HG03095 (cell line): ENCODE data around the gene TBC1D1.

ENCODE experiments used
- ATAC-seq: cut with Tn5 transposase; IDR thresholded peaks from one replicate; pipeline ENCODE4 v1.9.1; 2021; ENCODE audit warnings: moderate library complexity; ENCODE audit not compliant: unreplicated experiment

TBC1D1 gene

GRCh38 chr4:37884855-37885487 is 5.9 kb upstream of the TBC1D1 start:
- ATAC-seq: no peak

DNA sequence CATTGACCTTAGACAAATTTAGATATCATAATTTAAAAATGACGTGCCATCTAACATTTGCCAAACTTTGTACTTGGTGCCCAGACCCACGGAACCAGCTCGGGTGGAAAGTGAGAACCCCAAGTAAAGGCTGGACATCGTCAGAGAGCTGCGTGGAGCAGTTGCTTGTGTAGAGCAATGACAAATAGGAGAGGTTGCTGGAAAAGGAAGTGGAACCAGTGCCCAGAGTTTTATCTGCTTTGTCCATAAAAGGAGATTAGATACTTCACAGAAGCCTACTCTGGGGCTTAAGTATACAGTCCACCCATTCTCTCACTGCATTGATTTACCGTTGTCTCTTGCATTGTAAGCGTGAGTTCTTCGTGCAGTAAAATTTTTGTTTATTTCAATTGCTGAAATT is 5.4 kb upstream of the TBC1D1 start:
- ATAC-seq: no peak

DNA sequence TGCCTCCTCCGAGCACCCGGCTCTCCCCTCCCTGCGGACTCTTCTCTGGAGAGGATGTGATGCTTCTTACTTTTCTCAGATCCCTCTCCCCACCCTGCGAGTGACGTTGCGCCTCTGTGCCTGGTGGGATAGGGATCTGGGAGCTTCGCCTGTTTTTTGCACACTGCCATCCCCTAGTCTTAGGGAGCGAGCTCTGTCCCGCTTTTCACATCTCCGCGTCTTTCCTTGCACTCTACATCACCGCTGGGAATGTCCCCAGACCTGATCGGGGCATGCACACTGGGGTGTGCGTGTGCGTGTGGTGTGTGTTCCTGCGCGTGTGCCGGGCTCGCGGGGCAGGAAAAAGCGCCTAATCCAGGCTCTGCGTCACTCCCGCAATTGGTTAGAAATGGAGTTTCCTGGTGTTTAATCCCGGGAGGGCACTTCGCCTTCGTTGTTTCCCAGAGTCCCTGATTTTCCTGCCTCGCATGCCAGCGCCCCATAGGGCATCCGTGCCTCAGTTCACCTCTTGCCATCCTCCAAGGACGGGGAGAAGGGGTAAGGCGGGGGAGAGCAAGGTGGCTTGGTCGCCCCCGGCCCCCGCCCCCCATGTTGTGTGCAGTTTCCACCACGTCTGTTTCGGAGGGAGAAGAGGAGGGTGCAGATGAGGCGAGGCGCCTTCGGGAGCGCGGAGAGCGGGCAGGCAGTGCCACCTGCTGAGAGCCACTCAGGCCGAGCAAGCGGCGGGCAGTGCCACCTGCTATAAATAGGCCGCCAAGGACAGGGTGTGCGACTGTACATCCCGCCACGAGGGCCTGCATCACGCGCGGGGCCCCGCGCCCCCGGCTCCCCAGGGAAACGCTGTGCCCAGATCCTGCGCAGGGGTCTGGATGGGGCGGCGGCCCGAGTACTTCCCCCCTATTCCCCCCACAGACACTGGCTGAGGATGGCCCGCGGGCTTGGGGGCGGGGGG is 759 bp upstream of the TBC1D1 start:
- peak; percentile 0 for ATAC-seq

DNA sequence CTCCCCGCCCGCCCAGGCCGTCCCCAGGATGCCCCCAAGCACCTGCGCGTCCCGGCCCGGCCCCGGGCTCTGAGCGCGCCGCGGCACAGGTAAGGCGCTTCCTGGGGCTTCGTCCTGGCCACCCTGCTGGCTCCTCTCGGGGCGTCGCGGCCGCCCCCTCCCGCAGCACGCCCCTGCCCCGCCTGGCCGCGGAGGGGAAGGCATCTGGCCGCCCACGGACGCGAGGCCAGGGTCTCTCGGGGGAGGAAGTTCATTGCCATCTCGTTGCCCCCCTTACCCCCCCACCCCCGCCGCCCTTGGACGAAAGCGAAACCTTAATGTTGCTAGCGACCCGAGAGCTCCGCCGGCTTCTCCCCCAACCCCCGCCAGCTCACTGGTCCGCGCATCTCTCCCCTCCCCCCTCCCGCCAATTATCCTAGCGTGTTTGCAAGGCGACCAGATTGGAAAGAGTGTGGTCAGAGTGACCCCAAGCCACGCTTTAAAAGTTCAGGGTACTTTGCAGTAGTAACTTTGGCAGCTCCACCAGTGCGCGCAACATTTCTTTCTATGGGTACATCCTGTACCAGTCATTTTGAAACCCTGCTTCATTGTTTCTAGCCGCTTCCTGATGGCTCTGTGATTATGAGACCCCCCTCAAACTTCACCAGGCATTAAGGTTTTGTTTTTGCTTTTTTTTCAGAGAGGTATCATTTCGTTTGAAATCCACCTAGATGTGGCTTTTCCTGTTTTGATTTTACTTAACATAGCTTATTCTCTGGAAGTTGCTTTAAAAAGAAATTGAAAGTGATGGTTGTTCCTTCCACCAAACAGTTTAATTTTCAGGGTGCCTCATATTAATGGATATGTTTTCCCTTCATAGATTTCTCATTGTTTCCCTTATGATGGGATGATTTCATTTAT is 626 bp downstream of the TBC1D1 start:
- ATAC-seq: peak; percentile 51

- ATAC-seq: peak; percentile 38
These were observed 1.8 kb downstream of the TBC1D1 start for GRCh38 chr4:37892641-37893040.

DNA sequence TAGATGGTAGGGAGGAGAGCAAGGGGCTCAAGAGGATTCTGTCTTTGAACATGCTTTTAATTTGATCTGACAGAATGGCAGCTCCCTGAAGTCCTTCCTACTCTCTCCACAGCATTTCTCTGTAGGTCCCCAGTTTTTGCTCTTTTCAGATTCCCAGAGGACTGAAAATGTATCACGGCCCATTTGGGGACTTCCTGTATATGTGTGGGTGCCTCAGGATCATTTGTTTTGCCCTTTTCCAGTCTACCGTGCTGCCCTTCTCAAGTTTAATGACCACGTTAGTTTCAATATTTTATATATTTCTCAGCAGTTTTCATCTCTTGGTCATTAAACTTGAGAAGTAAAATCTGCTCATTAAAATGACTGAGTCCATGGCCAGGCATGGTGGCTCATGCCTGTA is 2.3 kb downstream of the TBC1D1 start:
- no peak for ATAC-seq

- no peak for ATAC-seq
These were observed 4.4 kb downstream of the TBC1D1 start for GRCh38 chr4:37895271-37895670.

- no peak for ATAC-seq
These were observed 5.4 kb downstream of the TBC1D1 start for GRCh38 chr4:37896206-37896860.

GRCh38 chr4:37902212-37902611 is 11.3 kb downstream of the TBC1D1 start:
- ATAC-seq: no peak

DNA sequence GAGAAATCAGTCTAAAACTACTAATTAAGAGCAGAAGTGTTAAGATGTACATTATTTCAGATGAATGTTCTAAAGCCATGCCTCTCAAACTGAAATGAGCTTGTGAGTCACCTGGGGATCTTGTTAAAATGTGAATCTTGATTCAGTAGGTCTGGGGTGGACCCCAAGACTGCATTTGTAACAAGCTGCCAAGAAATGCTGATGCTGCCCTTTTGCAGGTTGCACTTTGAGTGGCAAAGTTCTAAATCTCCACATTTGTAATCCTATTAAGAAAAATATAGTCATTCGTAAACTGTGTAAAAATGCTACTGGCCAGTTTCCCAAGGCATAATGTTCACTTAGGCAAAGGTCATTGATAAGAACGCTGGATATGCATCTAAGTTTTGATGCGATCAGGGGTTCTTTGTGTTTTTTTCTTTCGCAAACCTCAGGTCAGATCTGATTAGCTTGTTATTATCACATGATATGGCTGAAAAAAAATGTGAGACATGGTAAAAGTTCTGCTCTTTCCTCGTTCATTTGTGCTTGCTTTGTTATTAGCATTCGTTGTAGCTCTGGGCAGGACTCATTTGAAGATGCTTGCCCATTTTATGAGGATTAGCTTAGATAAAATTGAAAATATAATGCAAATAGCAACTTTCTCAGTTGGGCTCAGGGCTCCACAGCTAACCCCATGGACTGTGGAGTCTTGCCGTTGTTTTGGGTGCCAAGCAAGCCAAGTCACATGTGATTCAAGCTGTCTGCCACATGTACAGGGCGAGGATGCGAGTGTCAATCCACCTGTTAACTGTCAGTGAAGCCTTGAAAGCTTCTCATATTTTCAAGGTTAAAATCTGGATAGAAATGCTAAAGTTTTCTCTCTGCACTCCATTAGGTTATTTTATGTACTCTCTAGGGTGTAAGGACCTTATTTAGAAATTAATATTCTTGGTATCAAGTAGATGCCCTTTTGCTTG is 12.1 kb downstream of the TBC1D1 start:
- no peak for ATAC-seq

DNA sequence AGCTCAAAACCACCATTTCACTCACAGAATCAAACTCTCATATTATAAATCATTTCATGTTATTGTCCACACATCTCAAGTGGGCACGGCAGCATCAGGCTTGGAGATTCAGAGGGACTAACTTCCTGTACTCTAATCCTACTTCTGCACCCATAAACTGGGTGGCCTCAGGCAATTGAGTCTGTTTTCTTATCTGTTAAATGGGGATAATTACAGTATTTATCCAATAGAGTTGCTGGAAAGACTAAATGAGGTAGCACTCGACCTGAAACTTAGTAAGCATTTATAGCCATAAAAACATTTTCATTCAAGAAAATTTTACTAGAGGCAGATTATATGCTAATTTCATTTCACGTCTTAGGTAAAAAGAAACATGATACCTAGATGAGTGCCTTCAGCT is 13.0 kb downstream of the TBC1D1 start:
- ATAC-seq: no peak

GRCh38 chr4:37904824-37905223 is 13.9 kb downstream of the TBC1D1 start:
- ATAC-seq: no peak

GRCh38 chr4:37905533-37906169 is 14.8 kb downstream of the TBC1D1 start:
- no peak for ATAC-seq

GRCh38 chr4:37908488-37909331 is 17.8 kb downstream of the TBC1D1 start:
- no peak for ATAC-seq

DNA sequence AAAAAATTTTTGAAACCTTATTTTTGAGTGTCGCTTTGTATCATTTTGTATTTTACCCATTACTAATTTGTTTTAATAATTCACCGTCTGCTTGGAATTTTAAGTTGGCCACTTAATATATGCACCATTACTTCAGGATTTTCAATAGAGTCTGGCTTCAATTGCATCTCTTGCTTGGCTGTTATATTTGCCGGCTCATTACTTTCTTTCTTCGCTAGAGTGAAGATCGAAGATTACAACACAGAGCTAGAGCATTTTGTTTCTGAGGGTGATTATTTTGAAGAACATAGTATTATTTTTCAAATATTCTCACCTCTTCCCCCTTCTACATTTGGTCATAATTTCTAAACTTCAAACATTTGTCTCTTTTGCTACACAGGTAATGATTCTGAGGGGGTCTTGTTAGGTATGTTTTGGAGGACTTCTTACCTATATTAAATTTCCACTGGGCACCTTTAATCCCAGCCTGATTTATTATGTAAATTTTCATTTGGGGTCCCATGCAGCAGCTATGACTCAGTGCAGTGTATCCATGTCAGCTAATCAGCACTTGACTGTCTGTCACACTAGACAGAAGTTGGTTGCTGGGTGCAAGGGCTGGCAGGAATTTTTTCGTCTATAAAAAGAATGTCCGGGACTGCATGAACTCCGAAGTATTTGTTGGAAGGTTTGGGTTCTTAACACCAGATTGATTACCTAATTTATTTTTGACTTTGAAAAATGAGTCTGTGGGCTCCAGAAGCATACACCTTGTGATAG is 18.6 kb downstream of the TBC1D1 start:
- no peak for ATAC-seq

GRCh38 chr4:37910091-37910486 is 19.2 kb downstream of the TBC1D1 start:
- no peak for ATAC-seq

- no peak for ATAC-seq
These were observed 23.7 kb downstream of the TBC1D1 start for GRCh38 chr4:37914539-37914938.

GRCh38 chr4:37917388-37917787 is 26.5 kb downstream of the TBC1D1 start:
- no peak for ATAC-seq
